Colonic mucosa (tissue), 4 donors: ENCODE measurements around the gene UTF1. TPM values are rescaled to one million over a fixed set of nuclear protein-coding genes. Genes with fewer than 3 reads are reported as not detected.
"Not testable (repeated sequence)": the region's sequence is repeated elsewhere in the genome, so short reads cannot be mapped to it uniquely, and the experiment has no call there.

Experiments used
- DNase-seq: peaks from one replicate; pipeline ENCODE4 v3.0.0-alpha.2; 2020
- H3K27ac ChIP-seq: fragments of 200-600 bp; one replicate; pipeline ENCODE4 v1.8.0; 2021
- H3K27me3 ChIP-seq: fragments of 200-600 bp; one replicate; pipeline ENCODE4 v1.8.0; 2021
- H3K36me3 ChIP-seq: fragments of 200-600 bp; one replicate; pipeline ENCODE4 v1.8.0; 2021
- H3K4me1 ChIP-seq: fragments of 200-600 bp; one replicate; pipeline ENCODE4 v1.8.0; 2021; ENCODE audit warnings: mild to moderate bottlenecking
- H3K4me3 ChIP-seq: fragments of 200-600 bp; one replicate; pipeline ENCODE4 v1.8.0; 2021
- H3K9ac ChIP-seq, 2 donors: one replicate each; pipeline ENCODE4 v1.7.0; 2013; ENCODE audit warnings: control low read depth in 2 of 2, low read depth in 2 of 2, low read length in 2 of 2
- H3K9me3 ChIP-seq: fragments of 200-600 bp; one replicate; pipeline ENCODE4 v1.8.0; 2021
- CTCF ChIP-seq: fragments of 200-600 bp; IDR thresholded peaks from one replicate; pipeline ENCODE4 v1.8.0; 2022; ENCODE audit warnings: antibody characterized with exemption, mild to moderate bottlenecking
- intact Hi-C: fragments of 100-400 bp; cut with DNase I; formaldehyde crosslinking; loops from one replicate; pipeline ENCODE4 v1.14.1; 2022
- total RNA-seq, 2 donors: library from RNA; stranded (reverse); fragmentation: NEBNext Ultra II Directional in 1 of 2; extraction: Animal tissue kit (Norgen Biotek cat#: 25700) in 1 of 2; gene quantifications; one replicate each; pipeline ENCODE4 v1.2.1, GENCODE V29; 2021
- donor health status: healthy.
- donor health status: DM: no; HTN: no; CAD: no.
- donor health status: DM: no; HTN: no; CAD: no.

The UTF1 gene
- total RNA-seq, 2 donors from 2014 or later, result not detected

GRCh38 chr10:133261726-133262325, 31.8 kb downstream of the UTF1 start:
- Histone ChIP-seq H3K9ac (peak overlapping the region; percentile 70 to 86), H3K4me1 (peaks cover 42% of the 10 kb centered on the region), H3K4me3 (peak overlapping the region; percentile 78), H3K36me3 (no peaks in the 10 kb centered on the region), H3K27me3 (no peaks in the 10 kb centered on the region), H3K9me3 (no peaks in the 10 kb centered on the region), H3K27ac (peak overlapping the region; percentile 89)
- DNase-seq, result peak; percentile 91
- intact Hi-C loops, result loop anchor here (5.0 kb wide), 1 partner anchor 45 kb away; the partner anchor contains the start of genes TUBGCP2 and ZNF511
- no peak for TF ChIP-seq CTCF

DNA sequence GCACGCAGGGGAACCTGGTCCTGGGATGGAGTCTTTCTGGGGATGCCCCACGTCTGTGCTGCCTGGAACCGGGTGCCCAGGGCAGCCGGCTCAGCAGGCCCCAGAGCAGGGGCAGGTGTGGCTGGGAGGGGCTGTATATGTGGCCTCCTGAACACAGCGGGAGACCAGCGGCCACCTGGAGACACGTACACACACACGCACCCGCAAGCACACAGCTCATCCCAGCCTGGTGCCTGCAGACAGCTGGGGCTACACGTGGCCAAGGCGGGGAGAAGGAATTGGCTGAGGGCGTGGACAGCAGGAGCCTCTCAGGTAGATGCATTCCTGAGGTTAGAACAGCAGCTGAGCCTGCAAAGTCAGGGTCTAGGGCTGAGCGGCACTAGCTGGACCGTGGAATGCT, 32.7 kb downstream of the UTF1 start:
- Histone ChIP-seq H3K9ac (peak overlapping the region; percentile 33 to 58), H3K36me3 (no peaks in the 10 kb centered on the region), H3K4me1 (peaks cover 36% of the 10 kb centered on the region), H3K27ac (peak overlapping the region; percentile 27), H3K27me3 (no peaks in the 10 kb centered on the region), H3K4me3 (no peak overlapping the region), H3K9me3 (no peaks in the 10 kb centered on the region)
- intact Hi-C loops, result loop anchor here (5.0 kb wide), 1 partner anchor 45 kb away; the partner anchor contains the start of genes TUBGCP2 and ZNF511
- TF ChIP-seq CTCF, result no peak
- peak; percentile 55 for DNase-seq

DNA sequence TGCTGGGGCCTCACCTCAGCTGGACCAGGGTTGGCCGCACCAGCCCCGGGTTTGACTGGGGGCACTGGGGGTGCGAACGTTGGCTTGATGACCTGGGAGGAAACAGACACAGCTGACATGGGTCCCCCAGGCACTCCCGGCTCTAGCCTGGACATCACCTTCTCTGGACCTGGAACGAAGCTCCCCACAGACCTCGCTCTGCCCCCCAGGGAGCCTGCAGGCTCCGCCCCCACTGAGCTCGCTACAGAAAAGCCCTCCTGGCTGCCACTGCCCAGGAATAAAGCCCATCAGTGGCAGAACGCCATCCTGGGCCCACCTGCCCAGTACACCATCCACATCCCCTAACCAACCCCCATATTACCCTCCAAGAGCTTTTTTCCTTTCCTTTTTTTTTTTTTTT, 33.7 kb downstream of the UTF1 start:
- H3K9me3 ChIP-seq, result no peaks in the 10 kb centered on the region
- DNase-seq, result no peak
- no peaks in the 10 kb centered on the region for H3K36me3 ChIP-seq
- peaks cover 26% of the 10 kb centered on the region for H3K4me1 ChIP-seq
- no peak overlapping the region for H3K27ac ChIP-seq
- intact Hi-C loops, result loop anchor here (5.0 kb wide), 1 partner anchor 44 kb away; the partner anchor contains the start of genes TUBGCP2 and ZNF511
- H3K9ac ChIP-seq, result no peak overlapping the region
- TF ChIP-seq CTCF, result no peak
- no peaks in the 10 kb centered on the region for H3K27me3 ChIP-seq
- no peak overlapping the region for H3K4me3 ChIP-seq

DNA sequence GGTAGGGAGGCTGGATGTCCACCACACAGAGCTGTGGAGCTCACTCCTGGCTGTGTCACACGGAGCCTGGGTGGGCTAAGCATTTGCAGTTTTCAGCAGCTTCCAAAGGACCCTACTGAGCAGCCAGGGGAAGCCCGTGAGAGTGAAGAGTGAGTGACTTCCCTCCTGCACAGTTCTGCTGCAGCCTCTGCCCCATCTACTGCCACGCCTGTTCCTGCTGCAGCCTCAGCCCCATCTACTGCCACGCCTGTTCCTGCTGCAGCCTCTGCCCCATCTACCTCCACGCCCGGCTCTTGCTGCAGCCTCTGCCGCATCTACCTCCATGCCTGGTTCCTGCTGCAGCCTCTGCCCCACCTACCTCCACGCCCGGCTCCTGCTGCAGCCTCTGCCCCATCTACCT, 34.4 kb downstream of the UTF1 start:
- Histone ChIP-seq H3K9ac (no peak overlapping the region), H3K36me3 (no peaks in the 10 kb centered on the region), H3K4me3 (no peak overlapping the region), H3K9me3 (no peaks in the 10 kb centered on the region), H3K27me3 (no peaks in the 10 kb centered on the region), H3K4me1 (peaks cover 24% of the 10 kb centered on the region), H3K27ac (no peak overlapping the region)
- intact Hi-C loops, result loop anchor here (5.0 kb wide), 1 partner anchor 43 kb away; the partner anchor contains the start of genes TUBGCP2 and ZNF511
- peak; percentile 72 for DNase-seq
- no peak for TF ChIP-seq CTCF

DNA sequence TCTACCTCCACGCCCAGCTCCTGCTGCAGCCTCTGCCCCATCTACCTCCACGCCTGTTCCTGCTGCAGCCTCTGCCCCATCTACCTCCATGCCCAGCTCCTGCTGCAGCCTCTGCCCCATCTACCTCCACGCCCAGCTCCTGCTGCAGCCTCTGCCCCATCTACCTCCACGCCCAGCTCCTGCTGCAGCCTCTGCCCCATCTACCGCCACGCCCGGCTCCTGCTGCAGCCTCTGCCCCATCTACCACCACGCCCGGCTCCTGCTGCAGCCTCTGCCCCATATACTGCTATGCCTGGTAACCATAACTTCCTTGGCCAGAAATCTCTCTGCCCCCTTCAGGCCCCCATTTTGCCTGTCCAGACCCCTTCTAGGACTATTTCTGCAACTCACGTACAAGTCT, 35.0 kb downstream of the UTF1 start:
- H3K4me1 ChIP-seq, result peaks cover 24% of the 10 kb centered on the region
- H3K4me3 ChIP-seq, H3K9ac ChIP-seq, DNase-seq, intact Hi-C loops, H3K36me3 ChIP-seq, H3K27ac ChIP-seq, H3K27me3 ChIP-seq, H3K9me3 ChIP-seq: not testable (repeated sequence)

GRCh38 chr10:133266056-133266795, 36.2 kb downstream of the UTF1 start:
- no peak for DNase-seq
- no peaks in the 10 kb centered on the region for H3K9me3 ChIP-seq
- H3K4me3 ChIP-seq, result no peak overlapping the region
- intact Hi-C loops, result no loop called here
- no peaks in the 10 kb centered on the region for H3K27me3 ChIP-seq
- H3K4me1 ChIP-seq, result peaks cover 18% of the 10 kb centered on the region
- no peak overlapping the region for H3K27ac ChIP-seq
- no peak overlapping the region for H3K9ac ChIP-seq
- TF ChIP-seq CTCF, result no peak
- H3K36me3 ChIP-seq, result no peaks in the 10 kb centered on the region
